Omental fat pad (tissue), 4 donors: ENCODE measurements around the gene PPP1R13B. TPM values are rescaled to one million over a fixed set of nuclear protein-coding genes. Genes with fewer than 3 reads are reported as not detected.

Experiments used
- ATAC-seq: fragments of 150-250 bp; one replicate; pipeline ENCODE4 v1.9.1; 2016; ENCODE audit warnings: mild to moderate bottlenecking, moderate library complexity; ENCODE audit not compliant: low FRiP score
- DNase-seq: peaks from one replicate; pipeline ENCODE4 v3.0.0-alpha.2; 2019; ENCODE audit warnings: low spot score
- CTCF ChIP-seq, 3 donors: fragments of 450-650 bp; IDR thresholded peaks; one replicate each; pipeline ENCODE4 v1.5.1; 2016 to 2017; ENCODE audit warnings: antibody characterized with exemption in 3 of 3, mild to moderate bottlenecking in 3 of 3, moderate library complexity in 2 of 3
- total RNA-seq, 4 donors: library from RNA; depleted of rRNA; stranded (reverse); fragments of >200 nt; gene quantifications; one replicate each; pipeline ENCODE4 v1.1.0, GENCODE V29; 2016

PPP1R13B gene
- total RNA-seq, 4 donors from 2014 or later, result 9.7 to 31.1 (median 15.0) TPM

GRCh38 chr14:103828315-103828967, 18.9 kb downstream of the PPP1R13B start:
- no peak for DNase-seq
- ATAC-seq, result no peak
- TF ChIP-seq CTCF (IDR thresholded peaks at IDR 0.05), result no peak

- DNase-seq (no peak), ATAC-seq (no peak)
- no peak for TF ChIP-seq CTCF (IDR thresholded peaks at IDR 0.05)
These were observed 22.3 kb downstream of the PPP1R13B start for GRCh38 chr14:103825101-103825500.

- no peak for TF ChIP-seq CTCF (IDR thresholded peaks at IDR 0.05)
- DNase-seq (no peak), ATAC-seq (no peak)
These were observed 26.5 kb downstream of the PPP1R13B start for GRCh38 chr14:103820908-103821307.

- TF ChIP-seq CTCF (IDR thresholded peaks at IDR 0.05), result no peak
- DNase-seq, result no peak
- no peak for ATAC-seq
These were observed 27.0 kb downstream of the PPP1R13B start for GRCh38 chr14:103820382-103820781.

GRCh38 chr14:103819503-103820307, 27.7 kb downstream of the PPP1R13B start:
- no peak for TF ChIP-seq CTCF (IDR thresholded peaks at IDR 0.05)
- DNase-seq, result no peak
- ATAC-seq, result peak; percentile 41

GRCh38 chr14:103818870-103819269, 28.5 kb downstream of the PPP1R13B start:
- DNase-seq (no peak), ATAC-seq (no peak)
- no peak for TF ChIP-seq CTCF (IDR thresholded peaks at IDR 0.05)

GRCh38 chr14:103818422-103818821, 29.0 kb downstream of the PPP1R13B start:
- no peak for TF ChIP-seq CTCF (IDR thresholded peaks at IDR 0.05)
- ATAC-seq (no peak), DNase-seq (no peak)
